HL-60 (cell line): ENCODE measurements around the gene TBL1X.
"Not testable (repeated sequence)": the region's sequence is repeated elsewhere in the genome, so short reads cannot be mapped to it uniquely, and the experiment has no call there.

Experiments used
- DNase-seq, 2 experiments: peaks; one replicate each; pipeline ENCODE4 v3.0.0-alpha.2; 2010 to 2020; ENCODE audit warnings: low read depth in 1 of 2, low spot score in 1 of 2
- H3K27ac ChIP-seq: fragments of 250-450 bp; sonication (Bioruptor Pico); replicated peaks from 2 replicates; pipeline ENCODE4 v1.5.1; 2020; ENCODE audit warnings: mild to moderate bottlenecking, moderate library complexity
- H3K27me3 ChIP-seq: fragments of 250-450 bp; sonication (Bioruptor Pico); 2 replicates; pipeline ENCODE4 v1.5.1; 2021; ENCODE audit warnings: mild to moderate bottlenecking, moderate library complexity; ENCODE audit not compliant: insufficient read depth, poor library complexity, severe bottlenecking
- H3K4me3 ChIP-seq: replicated peaks from 2 replicates; pipeline ENCODE4 v1.5.1; 2011; ENCODE audit warnings: mild to moderate bottlenecking, control low read depth, low read length; ENCODE audit not compliant: insufficient read depth
- CTCF ChIP-seq: IDR thresholded peaks from one replicate; pipeline ENCODE4 v1.5.1; 2011; ENCODE audit warnings: low read length, control low read depth, inconsistent platforms; ENCODE audit not compliant: insufficient read depth
- GABPA ChIP-seq: IDR thresholded peaks from 2 replicates; pipeline ENCODE4 v1.6.1; 2012; ENCODE audit warnings: low read depth
- POLR2AphosphoS5 ChIP-seq: IDR thresholded peaks from 2 replicates; pipeline ENCODE4 v1.6.1; 2012; ENCODE audit warnings: low read depth
- SPI1 ChIP-seq: IDR thresholded peaks from 2 replicates; pipeline ENCODE4 v1.6.1; 2012; ENCODE audit warnings: low read depth, mild to moderate bottlenecking, borderline replicate concordance
- TF ChIP-seq, protein P1 (sequence below): IDR thresholded peaks from 2 replicates; pipeline ENCODE4 v1.6.1; 2012; ENCODE audit warnings: low read depth; ENCODE audit not compliant: insufficient replicate concordance

Gene TBL1X

DNA sequence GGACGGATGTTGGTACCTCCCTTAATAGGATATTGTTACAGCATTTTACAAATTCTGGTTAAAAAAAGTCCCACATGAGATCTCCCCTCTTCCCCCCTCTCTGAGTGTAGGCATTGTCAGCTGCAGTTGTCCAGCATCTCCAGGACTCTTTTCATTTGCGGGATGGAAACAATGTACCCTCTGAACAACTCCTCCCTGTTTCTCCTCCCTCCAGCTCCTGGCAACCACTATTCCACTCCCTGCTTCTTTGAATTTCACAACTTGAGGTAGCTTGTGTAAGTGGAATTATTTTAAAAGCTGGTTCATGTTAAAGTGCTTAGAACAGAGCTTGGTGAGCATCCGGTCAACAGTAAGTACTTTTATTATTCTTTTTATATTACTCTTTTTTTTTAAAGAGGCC is 69.8 kb downstream of the TBL1X start:
- Histone ChIP-seq H3K27me3 (no peaks in the 10 kb centered on the region), H3K27ac (no peak overlapping the region), H3K4me3 (no peak overlapping the region)
- no peak for DNase-seq
- TF ChIP-seq GABPA (no peak), CTCF (no peak), SPI1 (no peak), POLR2AphosphoS5 (no peak)
- TF ChIP-seq, protein P1, sequence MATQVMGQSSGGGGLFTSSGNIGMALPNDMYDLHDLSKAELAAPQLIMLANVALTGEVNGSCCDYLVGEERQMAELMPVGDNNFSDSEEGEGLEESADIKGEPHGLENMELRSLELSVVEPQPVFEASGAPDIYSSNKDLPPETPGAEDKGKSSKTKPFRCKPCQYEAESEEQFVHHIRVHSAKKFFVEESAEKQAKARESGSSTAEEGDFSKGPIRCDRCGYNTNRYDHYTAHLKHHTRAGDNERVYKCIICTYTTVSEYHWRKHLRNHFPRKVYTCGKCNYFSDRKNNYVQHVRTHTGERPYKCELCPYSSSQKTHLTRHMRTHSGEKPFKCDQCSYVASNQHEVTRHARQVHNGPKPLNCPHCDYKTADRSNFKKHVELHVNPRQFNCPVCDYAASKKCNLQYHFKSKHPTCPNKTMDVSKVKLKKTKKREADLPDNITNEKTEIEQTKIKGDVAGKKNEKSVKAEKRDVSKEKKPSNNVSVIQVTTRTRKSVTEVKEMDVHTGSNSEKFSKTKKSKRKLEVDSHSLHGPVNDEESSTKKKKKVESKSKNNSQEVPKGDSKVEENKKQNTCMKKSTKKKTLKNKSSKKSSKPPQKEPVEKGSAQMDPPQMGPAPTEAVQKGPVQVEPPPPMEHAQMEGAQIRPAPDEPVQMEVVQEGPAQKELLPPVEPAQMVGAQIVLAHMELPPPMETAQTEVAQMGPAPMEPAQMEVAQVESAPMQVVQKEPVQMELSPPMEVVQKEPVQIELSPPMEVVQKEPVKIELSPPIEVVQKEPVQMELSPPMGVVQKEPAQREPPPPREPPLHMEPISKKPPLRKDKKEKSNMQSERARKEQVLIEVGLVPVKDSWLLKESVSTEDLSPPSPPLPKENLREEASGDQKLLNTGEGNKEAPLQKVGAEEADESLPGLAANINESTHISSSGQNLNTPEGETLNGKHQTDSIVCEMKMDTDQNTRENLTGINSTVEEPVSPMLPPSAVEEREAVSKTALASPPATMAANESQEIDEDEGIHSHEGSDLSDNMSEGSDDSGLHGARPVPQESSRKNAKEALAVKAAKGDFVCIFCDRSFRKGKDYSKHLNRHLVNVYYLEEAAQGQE, result no peak

DNA sequence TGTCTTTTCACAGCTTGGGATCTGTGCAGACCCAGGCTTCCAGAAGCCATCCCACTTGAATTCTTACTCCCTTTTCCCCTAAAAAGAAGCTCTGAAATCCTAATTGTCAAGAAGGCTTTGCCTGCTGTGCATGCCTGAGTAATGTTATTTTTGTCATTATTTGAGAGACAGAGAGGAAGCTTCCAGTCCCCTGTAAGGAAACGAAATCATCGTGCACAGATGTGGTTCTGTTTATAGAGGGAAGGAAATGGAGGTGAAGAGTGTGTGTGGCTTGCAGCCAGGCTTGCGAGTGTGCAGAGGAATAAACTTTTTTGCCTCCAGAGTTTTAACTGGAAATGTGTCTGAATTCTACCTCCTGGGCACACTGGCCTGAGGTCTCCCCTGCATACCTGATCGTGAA is 70.2 kb downstream of the TBL1X start:
- TF ChIP-seq, protein P1, result no peak
- TF ChIP-seq SPI1 (no peak), POLR2AphosphoS5 (no peak), CTCF (no peak), GABPA (no peak)
- Histone ChIP-seq H3K4me3 (no peak overlapping the region), H3K27ac (no peak overlapping the region), H3K27me3 (no peaks in the 10 kb centered on the region)
- no peak for DNase-seq

- H3K27ac ChIP-seq, H3K27me3 ChIP-seq, H3K4me3 ChIP-seq, DNase-seq: not testable (repeated sequence)
Measured at GRCh38 chrX:9536156-9536555, 71.3 kb downstream of the TBL1X start.

GRCh38 chrX:9537781-9538180 is 72.9 kb downstream of the TBL1X start:
- no peak overlapping the region for H3K27ac ChIP-seq
- DNase-seq, result no peak
- H3K27me3 ChIP-seq, result no peaks in the 10 kb centered on the region
- H3K4me3 ChIP-seq, result no peak overlapping the region
- TF ChIP-seq POLR2AphosphoS5, result no peak
- TF ChIP-seq SPI1, result no peak
- no peak for TF ChIP-seq GABPA
- no peak for TF ChIP-seq CTCF
- TF ChIP-seq, protein P1, result no peak
